Esophagus muscularis mucosa (tissue), 3 donors: ENCODE results near the gene FSCN2.

Source experiments
- POLR2A ChIP-seq: fragments of 450-650 bp; IDR thresholded peaks from one replicate; pipeline ENCODE4 v1.6.1; 2017; ENCODE audit warnings: antibody characterized with exemption, moderate library complexity, mild to moderate bottlenecking, low read depth
- TF ChIP-seq, protein P1 (sequence below), 3 experiments: fragments of 200-600 bp in 2 of 3; fragments of 450-650 bp in 1 of 3; sonication (generic) in 2 of 3; IDR thresholded peaks; one replicate each; pipeline ENCODE4 v1.5.1; 2017 to 2019; ENCODE audit warnings: antibody characterized with exemption in 3 of 3, mild to moderate bottlenecking in 2 of 3, moderate library complexity in 1 of 3

DNA sequence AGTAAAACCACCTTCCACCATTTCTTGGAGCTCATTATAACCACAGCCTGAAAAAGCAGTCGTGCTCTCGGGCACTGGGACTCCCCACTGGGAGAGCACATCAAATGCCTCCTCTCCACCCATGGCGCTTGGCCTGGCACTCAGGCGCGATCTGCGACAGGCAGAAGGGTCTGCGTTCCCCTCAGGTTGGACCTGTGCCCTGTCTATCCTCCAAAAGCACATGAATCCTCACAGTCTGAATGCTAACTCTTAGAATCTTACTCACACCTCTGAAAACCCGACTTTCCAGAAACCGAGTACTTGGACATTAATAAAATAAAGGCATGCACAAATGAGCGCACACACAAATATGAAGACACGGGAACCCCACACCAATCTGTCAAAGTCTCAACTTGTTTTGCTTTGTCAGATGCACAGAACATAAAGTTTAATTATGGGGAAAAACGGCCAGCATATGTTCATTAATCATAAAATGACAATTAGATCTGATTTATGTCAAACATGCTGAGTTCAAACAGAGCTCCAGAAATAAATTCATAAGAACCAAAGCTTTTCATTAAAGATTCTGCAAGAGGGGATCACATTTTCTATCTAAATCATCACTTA is 44.5 kb downstream of the FSCN2 start:
- TF ChIP-seq, protein P1, sequence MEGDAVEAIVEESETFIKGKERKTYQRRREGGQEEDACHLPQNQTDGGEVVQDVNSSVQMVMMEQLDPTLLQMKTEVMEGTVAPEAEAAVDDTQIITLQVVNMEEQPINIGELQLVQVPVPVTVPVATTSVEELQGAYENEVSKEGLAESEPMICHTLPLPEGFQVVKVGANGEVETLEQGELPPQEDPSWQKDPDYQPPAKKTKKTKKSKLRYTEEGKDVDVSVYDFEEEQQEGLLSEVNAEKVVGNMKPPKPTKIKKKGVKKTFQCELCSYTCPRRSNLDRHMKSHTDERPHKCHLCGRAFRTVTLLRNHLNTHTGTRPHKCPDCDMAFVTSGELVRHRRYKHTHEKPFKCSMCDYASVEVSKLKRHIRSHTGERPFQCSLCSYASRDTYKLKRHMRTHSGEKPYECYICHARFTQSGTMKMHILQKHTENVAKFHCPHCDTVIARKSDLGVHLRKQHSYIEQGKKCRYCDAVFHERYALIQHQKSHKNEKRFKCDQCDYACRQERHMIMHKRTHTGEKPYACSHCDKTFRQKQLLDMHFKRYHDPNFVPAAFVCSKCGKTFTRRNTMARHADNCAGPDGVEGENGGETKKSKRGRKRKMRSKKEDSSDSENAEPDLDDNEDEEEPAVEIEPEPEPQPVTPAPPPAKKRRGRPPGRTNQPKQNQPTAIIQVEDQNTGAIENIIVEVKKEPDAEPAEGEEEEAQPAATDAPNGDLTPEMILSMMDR (IDR thresholded peaks at IDR 0.05): no peak
- TF ChIP-seq POLR2A: no peak
